PC-3 (cell line): ENCODE measurements around the gene SPATA16.

ENCODE experiments used
- EZH2phosphoT487 ChIP-seq: fragments of 300-600 bp; sonication (generic); IDR thresholded peaks from 2 replicates; pipeline ENCODE4 v1.6.1; 2018; ENCODE audit warnings: mild to moderate bottlenecking, antibody characterized with exemption, low read length, borderline replicate concordance
- TF ChIP-seq, protein P1 (sequence below): fragments of 300-600 bp; sonication (generic); conservative IDR thresholded peaks from 2 replicates; pipeline ENCODE4 v1.5.1; 2017; ENCODE audit warnings: antibody characterized with exemption, low read depth, mild to moderate bottlenecking, low read length

DNA sequence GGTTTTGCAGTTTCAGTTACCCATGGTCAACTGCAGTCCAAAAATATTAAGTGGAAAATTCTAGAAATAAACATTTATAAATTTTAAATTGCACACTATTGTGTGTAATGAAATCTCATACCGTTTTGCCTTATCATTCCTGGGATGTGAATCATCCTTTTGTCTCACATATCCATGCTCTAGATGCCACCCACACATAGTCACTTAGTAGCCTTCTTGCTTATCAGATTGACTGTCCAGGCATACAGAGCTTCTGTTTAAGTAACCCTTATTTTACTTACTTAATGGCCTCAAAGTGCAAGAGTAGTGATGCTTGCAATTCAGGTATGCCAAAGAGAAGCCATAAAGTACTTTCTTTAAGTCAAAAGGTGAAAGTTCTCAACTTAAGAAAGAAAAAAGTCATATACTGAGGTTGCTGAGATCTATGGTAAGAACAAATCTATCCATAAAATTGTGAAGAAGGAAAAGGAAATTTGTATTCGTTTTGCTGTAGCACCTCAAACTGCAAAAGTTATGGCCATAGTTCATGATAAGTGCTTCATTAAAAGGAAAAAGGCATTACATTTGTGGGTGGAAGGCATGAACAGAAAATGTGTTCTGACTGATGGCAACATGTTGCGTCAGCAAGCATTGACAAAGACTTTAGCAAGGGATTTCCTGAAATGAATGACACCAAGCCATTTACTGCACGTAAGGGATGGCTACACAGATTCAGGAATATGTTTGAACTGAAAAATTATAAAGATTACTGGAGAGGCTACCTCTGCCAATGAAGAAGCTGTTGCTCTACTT is 43.8 kb downstream of the SPATA16 start:
- no peak for TF ChIP-seq EZH2phosphoT487
- TF ChIP-seq, protein P1, sequence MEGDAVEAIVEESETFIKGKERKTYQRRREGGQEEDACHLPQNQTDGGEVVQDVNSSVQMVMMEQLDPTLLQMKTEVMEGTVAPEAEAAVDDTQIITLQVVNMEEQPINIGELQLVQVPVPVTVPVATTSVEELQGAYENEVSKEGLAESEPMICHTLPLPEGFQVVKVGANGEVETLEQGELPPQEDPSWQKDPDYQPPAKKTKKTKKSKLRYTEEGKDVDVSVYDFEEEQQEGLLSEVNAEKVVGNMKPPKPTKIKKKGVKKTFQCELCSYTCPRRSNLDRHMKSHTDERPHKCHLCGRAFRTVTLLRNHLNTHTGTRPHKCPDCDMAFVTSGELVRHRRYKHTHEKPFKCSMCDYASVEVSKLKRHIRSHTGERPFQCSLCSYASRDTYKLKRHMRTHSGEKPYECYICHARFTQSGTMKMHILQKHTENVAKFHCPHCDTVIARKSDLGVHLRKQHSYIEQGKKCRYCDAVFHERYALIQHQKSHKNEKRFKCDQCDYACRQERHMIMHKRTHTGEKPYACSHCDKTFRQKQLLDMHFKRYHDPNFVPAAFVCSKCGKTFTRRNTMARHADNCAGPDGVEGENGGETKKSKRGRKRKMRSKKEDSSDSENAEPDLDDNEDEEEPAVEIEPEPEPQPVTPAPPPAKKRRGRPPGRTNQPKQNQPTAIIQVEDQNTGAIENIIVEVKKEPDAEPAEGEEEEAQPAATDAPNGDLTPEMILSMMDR: no peak
